Endothelial cell of umbilical vein (primary cell): ENCODE data around the gene CD82. TPM values are rescaled to one million over a fixed set of nuclear protein-coding genes. Genes with fewer than 3 reads are reported as not detected.
"Not testable (repeated sequence)": the region's sequence is repeated elsewhere in the genome, so short reads cannot be mapped to it uniquely, and the experiment has no call there.

ENCODE experiments used
- BruUV-seq: library from RNA; stranded (reverse); fragments of 400-500 nt; replicated peaks from 2 replicates; lab custom pipeline; 2021; lab: Mats Ljungman, UMichigan
- CTCF ChIA-PET: fragments of 300-600, 350-600 bp; sonication (Branson Sonifier 250); formaldehyde crosslinking; loops from one replicate; lab custom pipeline; 2021; ENCODE audit warnings: antibody characterized with exemption, inconsistent platforms; lab: Charles Lee
- POLR2A ChIA-PET: fragments of 300-600, 350-600 bp; sonication (Branson Sonifier 250); formaldehyde crosslinking; loops from one replicate; lab custom pipeline; 2021; ENCODE audit warnings: antibody characterized with exemption, inconsistent platforms; lab: Charles Lee
- DNase-seq: peaks from one replicate; pipeline ENCODE4 v3.0.0-alpha.2; 2011; ENCODE audit warnings: low read depth, low spot score
- FAIRE-seq: peaks from 2 replicates; lab custom pipeline; 2011; peaks lifted over from hg19 to GRCh38; lab: Jason Lieb, UNC
- H2AFZ ChIP-seq: 2 replicates; pipeline ENCODE4 v1.6.0; 2012; ENCODE audit warnings: low read depth, low read length, control low read depth, inconsistent platforms
- H3K27ac ChIP-seq: 2 replicates; pipeline ENCODE4 v1.5.1; 2011; ENCODE audit warnings: low read depth, mild to moderate bottlenecking, control low read depth, low read length, moderate library complexity; ENCODE audit not compliant: insufficient read depth
- H3K27me3 ChIP-seq, 2 experiments: 2 replicates each; pipeline versions ENCODE4 v1.6.0 to v1.6.1; 2011; ENCODE audit warnings: low read length in 2 of 2, mixed read lengths in 1 of 2; ENCODE audit not compliant: control insufficient read depth in 2 of 2, insufficient read depth in 2 of 2
- H3K36me3 ChIP-seq, 2 experiments: 2 replicates in 1 of 2; 3 replicates in 1 of 2; pipeline ENCODE4 v1.5.1; 2011; ENCODE audit warnings: low read length in 2 of 2, mild to moderate bottlenecking in 1 of 2, moderate library complexity in 1 of 2; ENCODE audit not compliant: control insufficient read depth in 2 of 2, insufficient read depth in 2 of 2; ENCODE audit errors: extremely low read depth in 1 of 2
- H3K4me1 ChIP-seq: 3 replicates; pipeline ENCODE4 v1.5.1; 2011; ENCODE audit warnings: mild to moderate bottlenecking, low read length; ENCODE audit not compliant: control insufficient read depth, insufficient read depth; ENCODE audit errors: extremely low read depth
- H3K4me2 ChIP-seq: 2 replicates; pipeline ENCODE4 v1.6.1; 2011; ENCODE audit warnings: low read length, control low read depth, mixed read lengths; ENCODE audit not compliant: insufficient read depth
- H3K4me3 ChIP-seq, 3 experiments: fragments of 200-600 bp in 1 of 3; sonication (generic), shearing (Covaris generic) in 1 of 3; replicated peaks in 1 of 3; 2 replicates each; pipeline ENCODE4 v1.5.1; 2011 to 2016; ENCODE audit warnings: control low read depth in 3 of 3, low read length in 3 of 3, mild to moderate bottlenecking in 2 of 3, inconsistent platforms in 1 of 3, low read depth in 1 of 3, moderate library complexity in 1 of 3; ENCODE audit not compliant: insufficient read depth in 1 of 3
- H3K79me2 ChIP-seq: 2 replicates; pipeline ENCODE4 v1.6.0; 2012; ENCODE audit warnings: low read length, inconsistent platforms; ENCODE audit not compliant: control insufficient read depth, insufficient read depth
- H3K9ac ChIP-seq: replicated peaks from 2 replicates; pipeline ENCODE3; 2011; ENCODE audit warnings: low read length, control low read depth; ENCODE audit not compliant: insufficient read depth; ENCODE audit errors: extremely low read depth
- H3K9me1 ChIP-seq: replicated peaks from 3 replicates; pipeline ENCODE4 v1.6.0; 2011; ENCODE audit warnings: mild to moderate bottlenecking, low read length; ENCODE audit not compliant: control insufficient read depth, insufficient read depth; ENCODE audit errors: extremely low read depth
- H3K9me3 ChIP-seq: replicated peaks from 2 replicates; pipeline ENCODE4 v1.5.1; 2012; ENCODE audit warnings: low read length, inconsistent platforms; ENCODE audit not compliant: control insufficient read depth, insufficient read depth
- H4K20me1 ChIP-seq: replicated peaks from 2 replicates; pipeline ENCODE3; 2011; ENCODE audit warnings: mild to moderate bottlenecking, low read length; ENCODE audit not compliant: control insufficient read depth, insufficient read depth; ENCODE audit errors: extremely low read depth
- EZH2 ChIP-seq: IDR thresholded peaks from 2 replicates; pipeline ENCODE4 v1.6.1; 2012; ENCODE audit warnings: borderline replicate concordance, low read depth, mild to moderate bottlenecking, moderate library complexity, low read length, inconsistent platforms; ENCODE audit not compliant: severe bottlenecking
- FOS ChIP-seq: IDR thresholded peaks from 2 replicates; pipeline ENCODE4 v1.6.1; 2011; ENCODE audit warnings: mild to moderate bottlenecking, low read length, moderate library complexity, borderline replicate concordance; ENCODE audit not compliant: insufficient read depth
- GATA2 ChIP-seq: IDR thresholded peaks from 2 replicates; pipeline ENCODE4 v1.7.0; 2011; ENCODE audit warnings: low read depth, mild to moderate bottlenecking, moderate library complexity, mixed read lengths, low read length; ENCODE audit not compliant: insufficient read length, insufficient read depth
- JUN ChIP-seq: IDR thresholded peaks from 2 replicates; pipeline ENCODE4 v1.6.1; 2011; ENCODE audit warnings: borderline replicate concordance, low read depth; ENCODE audit not compliant: insufficient read length, insufficient read depth
- MYC ChIP-seq: IDR thresholded peaks from one replicate; pipeline ENCODE4 v1.6.1; 2011; ENCODE audit warnings: mild to moderate bottlenecking, low read depth, low read length
- POLR2A ChIP-seq: IDR thresholded peaks from 2 replicates; pipeline ENCODE4 v1.6.1; 2012; ENCODE audit warnings: low read depth, mild to moderate bottlenecking, control low read depth, low read length
- POLR2AphosphoS5 ChIP-seq: IDR thresholded peaks from 2 replicates; pipeline ENCODE4 v1.6.1; 2012; ENCODE audit warnings: low read depth, mild to moderate bottlenecking, control low read depth, low read length, moderate library complexity; ENCODE audit not compliant: insufficient read depth
- dilution Hi-C: fragments of 300-500 bp; cut with MboI; formaldehyde crosslinking; loops from one replicate; pipeline ENCODE4 v1.15.0; 2019; ENCODE audit warnings: low sequenced_read_pairs; ENCODE audit not compliant: extremely low pct_ligation_motif_present
- intact Hi-C: fragments of 100-400 bp; cut with micrococcal nuclease; formaldehyde crosslinking; loops from one replicate; pipeline ENCODE4 v1.10.0; 2022
- polyA plus RNA-seq, 4 experiments: library from polyadenylated mRNA; depleted of rRNA in 3 of 4; stranded (reverse) in 3 of 4; unstranded in 1 of 4; fragments of >200 nt; gene quantifications; 2 replicates each; pipeline versions ENCODE4 v1.2.1 to v1.2.3, GENCODE V29; 2011 to 2012; ENCODE audit warnings: missing spikeins in 1 of 4
- total RNA-seq: library from RNA; stranded (reverse); gene quantifications from 2 replicates; pipeline ENCODE4 v1.2.3, GENCODE V29; 2021
- TF ChIP-seq, protein P1 (sequence below): IDR thresholded peaks from 2 replicates; pipeline ENCODE4 v1.6.1; 2011; ENCODE audit not compliant: insufficient read depth, insufficient read length
- TF ChIP-seq, protein P2 (sequence below), 2 donors: IDR thresholded peaks; 1 replicate in 1 of 2; 2 replicates in 1 of 2; pipeline ENCODE4 v1.5.1; 2011; ENCODE audit warnings: low read length in 2 of 2, mild to moderate bottlenecking in 2 of 2, moderate library complexity in 2 of 2, control low read depth in 1 of 2, inconsistent platforms in 1 of 2, low read depth in 1 of 2; ENCODE audit not compliant: insufficient read depth in 1 of 2; ENCODE audit errors: extremely low read depth in 1 of 2

The CD82 gene
- total and polyA plus RNA-seq, 2 donors (not counting 3 experiments of a cell fraction or from before 2014, with no cell fraction given) = 17.9 to 25.2 TPM

DNA sequence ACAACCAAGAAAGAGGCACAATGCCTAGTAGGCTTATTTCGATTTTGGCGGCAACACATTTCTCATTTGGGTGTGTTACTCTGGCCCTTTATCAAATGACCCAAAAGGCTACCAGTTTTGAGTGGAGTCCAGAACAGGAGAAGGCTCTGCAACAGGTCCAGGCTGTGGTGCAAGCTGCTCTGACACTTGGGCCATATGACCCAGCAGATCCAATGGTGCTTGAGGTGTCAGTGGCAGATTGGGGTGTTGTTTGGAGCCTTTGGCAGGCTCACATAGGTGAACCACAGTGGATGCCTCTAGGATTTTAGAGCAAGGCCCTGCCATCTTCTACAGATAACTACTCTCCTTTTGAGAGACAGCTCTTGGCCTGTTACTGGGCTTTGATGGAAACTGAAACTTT is 17.9 kb upstream of the CD82 start:
- CTCF ChIA-PET = interaction anchor here (1.5 kb wide), 1 partner anchor 69 kb away, joined by 4 read pairs; no protein-coding TSS in a partner anchor
- H4K20me1 ChIP-seq, FAIRE-seq, POLR2A ChIA-PET, intact Hi-C loops, H3K27ac ChIP-seq, dilution Hi-C loops, H3K79me2 ChIP-seq, H3K4me1 ChIP-seq, BruUV-seq, DNase-seq, H3K9me1 ChIP-seq, H3K36me3 ChIP-seq, H3K9me3 ChIP-seq, H3K4me3 ChIP-seq, H2AFZ ChIP-seq, H3K27me3 ChIP-seq, H3K4me2 ChIP-seq, H3K9ac ChIP-seq: not testable (repeated sequence)

DNA sequence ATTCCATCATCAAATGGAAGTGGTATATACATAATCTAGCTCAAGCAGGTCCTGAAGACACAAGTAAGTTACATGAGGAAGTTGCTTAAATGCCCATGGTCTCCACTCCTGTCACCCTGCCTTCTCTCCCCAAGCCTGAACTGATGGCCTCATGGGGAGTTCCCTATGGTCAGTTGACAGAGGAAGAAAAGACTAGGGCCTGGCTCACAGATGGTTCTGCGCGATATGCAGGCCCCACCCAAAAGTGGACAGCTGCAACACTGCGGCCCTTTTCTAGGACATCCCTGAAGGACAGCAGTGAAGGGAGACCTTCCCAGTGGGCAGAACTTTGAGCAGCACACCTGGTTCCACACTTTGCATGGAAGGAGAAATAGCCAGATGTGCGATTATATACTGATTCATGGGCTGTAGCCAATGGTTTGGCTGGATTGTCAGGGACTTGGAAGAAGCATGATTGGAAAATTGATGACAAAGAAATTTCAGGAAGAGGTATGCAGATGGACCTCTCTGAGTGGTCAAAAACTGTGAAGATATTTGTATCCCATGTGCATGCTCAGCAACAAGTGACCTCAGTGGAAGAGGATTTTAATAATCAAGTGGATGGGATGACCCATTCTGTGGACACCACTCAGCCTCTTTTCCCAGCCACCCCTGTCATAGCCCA is 17.3 kb upstream of the CD82 start:
- no peaks in the 10 kb centered on the region for H3K36me3 ChIP-seq
- FAIRE-seq (no peak), DNase-seq (no peak)
- no peaks in the 10 kb centered on the region for H3K9me1 ChIP-seq
- H4K20me1 ChIP-seq = no peaks in the 10 kb centered on the region
- ChIA-PET CTCF (interaction anchor here (1.5 kb wide), 1 partner anchor 69 kb away, joined by 4 read pairs; no protein-coding TSS in a partner anchor), POLR2A (no interaction called here)
- no peak for TF ChIP-seq GATA2
- no peak for TF ChIP-seq MYC
- TF ChIP-seq, protein P1, sequence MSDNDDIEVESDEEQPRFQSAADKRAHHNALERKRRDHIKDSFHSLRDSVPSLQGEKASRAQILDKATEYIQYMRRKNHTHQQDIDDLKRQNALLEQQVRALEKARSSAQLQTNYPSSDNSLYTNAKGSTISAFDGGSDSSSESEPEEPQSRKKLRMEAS = no peak
- TF ChIP-seq POLR2A = no peak
- TF ChIP-seq, protein P2, sequence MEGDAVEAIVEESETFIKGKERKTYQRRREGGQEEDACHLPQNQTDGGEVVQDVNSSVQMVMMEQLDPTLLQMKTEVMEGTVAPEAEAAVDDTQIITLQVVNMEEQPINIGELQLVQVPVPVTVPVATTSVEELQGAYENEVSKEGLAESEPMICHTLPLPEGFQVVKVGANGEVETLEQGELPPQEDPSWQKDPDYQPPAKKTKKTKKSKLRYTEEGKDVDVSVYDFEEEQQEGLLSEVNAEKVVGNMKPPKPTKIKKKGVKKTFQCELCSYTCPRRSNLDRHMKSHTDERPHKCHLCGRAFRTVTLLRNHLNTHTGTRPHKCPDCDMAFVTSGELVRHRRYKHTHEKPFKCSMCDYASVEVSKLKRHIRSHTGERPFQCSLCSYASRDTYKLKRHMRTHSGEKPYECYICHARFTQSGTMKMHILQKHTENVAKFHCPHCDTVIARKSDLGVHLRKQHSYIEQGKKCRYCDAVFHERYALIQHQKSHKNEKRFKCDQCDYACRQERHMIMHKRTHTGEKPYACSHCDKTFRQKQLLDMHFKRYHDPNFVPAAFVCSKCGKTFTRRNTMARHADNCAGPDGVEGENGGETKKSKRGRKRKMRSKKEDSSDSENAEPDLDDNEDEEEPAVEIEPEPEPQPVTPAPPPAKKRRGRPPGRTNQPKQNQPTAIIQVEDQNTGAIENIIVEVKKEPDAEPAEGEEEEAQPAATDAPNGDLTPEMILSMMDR (IDR thresholded peaks at IDR 0.05; ENCODE audit: extremely low read depth in 1 of 2, insufficient read depth in 1 of 2, low read depth in 1 of 2, low read length in 2 of 2) = no peak
- no peak for TF ChIP-seq EZH2
- TF ChIP-seq JUN = no peak
- no peak for TF ChIP-seq FOS
- TF ChIP-seq POLR2AphosphoS5 = no peak
- intact Hi-C loops = no loop called here
- H3K4me3 ChIP-seq = no peak overlapping the region
- peaks cover 0 to 5% of the 10 kb centered on the region in 2 experiments for H3K27me3 ChIP-seq
- no peak overlapping the region for H3K27ac ChIP-seq
- no TSS peak for BruUV-seq
- H3K79me2 ChIP-seq = no peaks in the 10 kb centered on the region
- H3K9ac ChIP-seq = no peak overlapping the region
- no peak overlapping the region for H3K4me2 ChIP-seq
- no peak overlapping the region for H2AFZ ChIP-seq
- dilution Hi-C loops = no loop called here
- H3K9me3 ChIP-seq = no peaks in the 10 kb centered on the region
- no peaks in the 10 kb centered on the region for H3K4me1 ChIP-seq
